ENCODE data around the gene COLQ.
A peak's percentile ranks its signal among the peaks of the same experiment; 100 is the strongest.

COLQ gene

DNA sequence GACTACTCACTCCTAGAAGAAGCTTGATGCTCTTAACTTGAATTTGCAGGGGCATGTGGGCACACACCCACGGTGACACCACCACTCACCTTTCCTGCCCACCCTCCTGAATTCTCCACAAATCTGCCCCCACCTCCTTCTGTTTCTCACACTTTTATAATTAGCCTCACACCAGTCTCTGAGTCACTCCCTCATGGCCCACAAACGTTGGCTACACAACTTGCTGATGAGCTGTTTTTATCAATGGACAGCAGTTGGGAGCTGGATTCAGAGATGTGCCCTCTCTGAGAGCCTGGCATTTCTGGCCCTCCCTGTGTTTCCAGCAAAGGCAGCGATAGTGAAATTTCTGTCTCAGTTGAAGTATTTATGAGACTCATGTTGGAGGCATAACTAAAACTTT lies 1.3 kb downstream of the COLQ start:
- peak; percentile 44 for DNase-seq (ENCODE audit: low spot score)

DNA sequence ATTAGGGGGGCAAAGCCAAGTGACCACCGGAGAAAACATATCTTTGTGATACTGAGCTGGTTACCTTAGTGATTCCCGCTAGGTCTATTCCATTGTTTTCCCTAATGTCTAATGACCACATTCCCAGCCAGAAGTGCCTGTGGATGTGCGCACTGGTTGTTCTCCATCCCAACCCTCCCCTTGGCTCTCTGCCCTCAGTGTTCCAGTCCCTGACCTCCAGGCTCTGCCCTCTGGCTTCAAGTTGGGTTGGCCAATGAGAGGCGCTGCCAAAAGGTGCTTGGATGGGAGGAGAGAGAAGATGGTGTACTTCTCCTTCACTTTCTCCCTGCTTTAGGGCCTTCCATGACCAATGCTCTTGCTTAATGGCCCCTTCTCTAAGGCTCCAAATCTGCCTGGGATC lies 2.4 kb downstream of the COLQ start:
- DNase-seq (ENCODE audit: low spot score) = no peak

DNA sequence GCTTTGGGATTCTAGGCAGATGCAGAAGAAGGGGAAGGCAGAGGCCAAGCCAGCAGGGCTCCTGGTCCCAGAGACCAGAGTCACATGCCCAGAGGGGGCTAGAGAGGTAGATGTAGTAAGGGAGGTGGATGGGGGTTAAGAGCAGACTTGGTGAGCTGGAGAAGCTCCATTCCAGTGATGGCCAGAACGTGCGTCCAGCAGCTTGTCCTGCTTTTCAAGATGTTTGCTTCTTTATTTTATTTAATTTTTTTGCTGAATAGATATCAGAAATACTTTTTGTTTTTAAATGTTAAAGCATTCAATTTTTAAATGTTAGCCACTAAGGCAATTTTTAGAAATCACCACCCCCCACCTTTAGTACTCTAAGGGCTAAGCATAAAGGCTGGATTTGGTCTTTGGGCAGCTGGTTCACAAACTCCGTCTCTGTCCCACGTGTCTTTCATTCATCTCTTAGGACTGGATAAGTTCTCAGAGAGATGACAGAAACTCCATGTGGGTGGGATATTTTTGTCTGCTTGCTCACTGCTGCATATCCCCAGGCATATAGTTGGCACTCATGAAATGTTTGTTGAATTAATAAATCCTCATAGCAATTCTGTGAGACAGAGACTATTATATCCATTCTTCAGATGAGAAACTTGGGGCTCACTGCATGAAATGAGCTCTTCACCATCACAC lies 6.7 kb downstream of the COLQ start:
- DNase-seq (ENCODE audit: low spot score) = peak; percentile 32

DNA sequence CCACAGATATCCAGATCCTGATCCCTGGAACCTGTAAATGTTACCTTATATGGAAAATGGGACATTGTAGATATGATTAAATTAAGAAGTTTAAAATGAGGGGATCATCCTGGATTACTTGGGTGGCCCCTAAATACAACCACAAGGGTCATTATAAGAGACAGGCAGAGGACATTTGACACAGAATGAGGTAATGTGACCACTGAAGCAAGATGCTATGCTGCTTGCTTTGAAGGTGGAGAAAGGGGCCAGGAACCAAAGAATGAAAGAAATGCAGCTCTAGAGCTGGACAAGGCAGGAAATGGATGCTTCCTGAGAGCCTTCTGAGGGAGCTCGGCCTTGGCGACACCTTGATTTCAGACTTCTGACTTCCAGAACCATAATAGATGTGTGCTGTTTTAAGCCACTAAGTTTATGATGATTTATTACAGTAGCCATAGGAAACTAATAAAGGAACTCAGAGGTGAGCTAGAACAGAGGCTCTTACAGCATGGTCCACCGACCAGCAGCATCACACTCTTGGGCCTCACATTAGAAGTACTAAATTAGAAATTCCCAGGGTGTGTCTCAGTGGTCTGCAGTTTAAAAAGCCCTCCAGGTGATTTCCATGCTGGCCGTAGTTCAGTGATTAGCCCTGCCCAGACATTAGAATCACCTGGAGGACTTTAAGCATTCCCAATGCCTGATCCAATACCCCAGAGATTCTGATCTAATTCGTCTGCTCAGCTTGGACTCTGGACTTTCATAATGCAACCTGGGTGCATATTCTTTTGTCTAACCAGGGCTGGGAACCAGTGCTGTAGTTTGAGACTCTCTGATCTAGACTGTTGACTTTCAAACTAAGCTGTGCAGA lies 7.5 kb downstream of the COLQ start:
- DNase-seq (ENCODE audit: low spot score) = no peak

DNA sequence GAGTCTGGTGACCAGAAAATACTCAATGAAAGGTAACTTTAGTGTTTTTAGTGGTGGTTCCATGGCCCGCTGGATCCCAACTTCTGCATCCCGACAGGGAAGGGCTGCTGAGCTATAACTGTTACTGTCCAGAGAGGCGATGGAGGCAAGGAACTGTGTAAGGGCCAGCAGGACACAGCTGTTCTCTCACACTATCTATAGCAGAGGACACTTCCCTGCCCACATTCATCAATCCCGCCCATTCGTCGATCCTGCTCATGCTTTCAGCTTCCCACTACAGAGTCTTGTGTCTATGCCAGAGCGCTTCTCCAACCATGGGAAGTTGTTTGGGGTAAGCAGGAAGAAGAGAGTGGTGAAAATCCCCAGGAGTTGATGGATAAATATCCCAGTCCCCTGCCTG lies 8.4 kb downstream of the COLQ start:
- DNase-seq (ENCODE audit: low spot score) = no peak

DNA sequence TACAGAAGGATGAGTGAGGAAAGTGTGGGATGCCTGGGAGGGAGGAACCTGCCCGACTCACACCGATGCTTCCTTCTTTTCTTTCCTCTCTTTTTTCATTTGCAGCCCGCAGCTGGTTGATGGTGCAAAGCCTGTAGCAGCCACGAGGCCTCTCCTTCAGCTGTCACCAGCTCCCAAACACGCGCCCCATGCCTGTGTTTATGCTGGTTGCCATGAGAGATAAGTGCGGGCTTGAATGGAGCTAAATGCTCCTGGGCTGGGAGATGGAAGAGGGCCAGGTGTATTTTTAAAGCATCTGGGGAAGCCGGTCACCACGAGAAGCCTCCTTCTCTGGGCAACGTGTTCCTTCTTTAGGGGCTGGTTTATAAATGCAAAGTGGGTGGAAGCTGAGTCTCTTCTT lies 9.3 kb downstream of the COLQ start:
- peak; percentile 65 for DNase-seq (ENCODE audit: low spot score)

DNA sequence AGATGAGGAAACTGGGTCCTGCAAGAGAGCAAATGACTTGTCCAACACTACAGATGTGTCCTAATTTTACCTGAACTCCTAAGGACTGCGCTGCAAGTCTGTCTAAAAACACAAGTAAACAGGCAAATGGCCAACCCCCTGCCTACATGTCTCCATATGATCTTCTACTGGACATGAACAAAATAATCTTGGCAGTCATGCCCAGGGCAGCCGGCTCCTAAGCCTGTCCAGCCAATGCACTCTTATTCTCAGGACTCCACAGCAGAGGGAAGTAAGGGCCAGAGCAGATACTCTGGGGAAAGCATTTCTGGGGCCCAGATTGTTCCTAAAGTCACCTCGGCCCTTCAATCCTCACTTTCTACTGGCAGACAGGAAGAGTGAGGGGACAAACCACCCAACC lies 10.3 kb downstream of the COLQ start:
- DNase-seq (ENCODE audit: low spot score) = no peak

DNA sequence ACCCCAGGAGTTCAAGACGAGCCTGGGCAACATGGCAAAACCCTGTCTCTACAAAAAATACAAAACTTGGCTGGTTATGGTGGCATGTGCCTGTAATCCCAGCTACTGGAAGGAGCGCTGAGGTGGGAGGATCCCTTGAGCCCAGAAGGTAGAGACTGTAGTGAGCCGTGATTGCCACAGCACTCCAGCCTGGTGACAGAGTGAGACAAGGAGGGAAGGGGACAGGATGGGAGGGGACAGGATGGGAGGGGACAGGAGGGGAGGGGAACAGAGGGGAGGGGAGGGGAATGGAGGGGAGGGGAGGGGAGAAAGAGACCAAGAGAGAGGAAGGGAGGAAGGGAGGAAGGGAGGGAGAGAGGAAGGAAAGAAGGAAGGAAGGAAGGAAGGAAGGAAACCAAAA lies 11.0 kb downstream of the COLQ start:
- no peak for DNase-seq (ENCODE audit: low spot score)

DNA sequence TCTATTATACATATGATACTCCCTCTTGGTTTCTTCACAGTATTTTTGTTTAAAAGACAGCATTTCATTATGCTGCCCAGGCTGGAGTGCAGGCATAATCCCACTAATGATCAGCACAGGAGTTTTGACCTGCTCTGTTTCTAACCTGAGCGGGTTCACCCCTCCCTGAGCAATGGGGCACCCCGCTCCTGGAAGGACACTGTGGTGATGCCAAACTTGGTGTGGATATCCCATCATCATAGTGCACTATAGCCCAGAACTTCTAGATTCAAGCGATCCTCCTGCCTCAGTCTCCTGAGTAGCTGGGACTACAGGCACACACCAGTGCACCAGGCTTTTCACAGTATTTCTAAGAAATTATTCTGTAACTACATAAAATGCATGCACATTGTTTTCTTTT lies 14.9 kb downstream of the COLQ start:
- no peak for DNase-seq (ENCODE audit: low spot score)

DNA sequence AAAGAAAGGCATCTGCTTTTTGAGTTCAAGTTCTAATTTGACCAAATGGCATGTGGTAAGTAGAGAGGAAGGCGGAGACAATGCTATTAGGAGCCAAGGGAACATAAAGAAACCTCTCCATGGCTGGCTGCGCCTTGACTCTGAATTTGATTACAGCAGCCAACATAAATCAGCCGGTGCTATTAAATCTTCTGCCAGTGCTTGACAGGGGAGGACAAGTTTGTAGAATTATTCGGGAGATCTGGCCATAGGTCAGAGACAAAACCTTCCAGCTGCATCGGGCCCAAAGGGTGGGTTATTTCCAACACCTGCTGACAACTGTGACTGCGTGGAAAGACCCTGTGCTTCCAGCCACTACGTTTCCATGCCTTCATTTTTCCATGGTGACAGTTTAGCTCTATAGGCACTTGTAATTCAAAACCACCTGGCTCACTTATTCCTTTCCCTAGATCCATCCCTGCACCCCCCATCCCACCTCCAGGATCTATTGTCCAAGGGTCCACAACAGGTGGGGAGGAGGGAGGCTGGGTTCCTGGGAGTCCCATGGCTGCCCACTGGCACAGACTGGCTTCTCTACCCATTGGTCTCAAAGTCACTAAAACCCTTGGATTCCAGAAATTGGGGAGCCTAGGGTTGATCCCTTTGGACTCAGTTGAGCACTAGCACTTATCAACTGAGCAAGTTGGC lies 15.9 kb downstream of the COLQ start:
- no peak for DNase-seq (ENCODE audit: low spot score)

DNA sequence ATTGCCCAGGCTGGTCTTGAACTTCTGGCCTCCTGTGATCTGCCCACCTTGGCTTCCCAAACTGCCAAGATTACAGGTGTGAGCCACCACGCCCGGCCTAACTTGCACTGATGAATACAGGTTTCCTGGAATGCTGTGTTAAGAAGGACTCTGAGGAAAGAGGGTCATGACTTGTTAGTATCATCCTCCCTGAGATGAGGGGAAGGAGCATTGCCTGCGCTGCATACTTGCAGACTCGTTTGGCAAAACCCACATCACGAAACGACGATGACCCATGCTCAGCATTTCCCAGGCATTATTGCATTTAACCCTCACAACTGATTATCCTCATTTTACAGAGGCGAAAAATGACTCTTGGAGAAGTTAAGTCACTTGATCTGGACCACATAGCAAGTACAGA lies 18.9 kb downstream of the COLQ start:
- no peak for DNase-seq (ENCODE audit: low spot score)

DNA sequence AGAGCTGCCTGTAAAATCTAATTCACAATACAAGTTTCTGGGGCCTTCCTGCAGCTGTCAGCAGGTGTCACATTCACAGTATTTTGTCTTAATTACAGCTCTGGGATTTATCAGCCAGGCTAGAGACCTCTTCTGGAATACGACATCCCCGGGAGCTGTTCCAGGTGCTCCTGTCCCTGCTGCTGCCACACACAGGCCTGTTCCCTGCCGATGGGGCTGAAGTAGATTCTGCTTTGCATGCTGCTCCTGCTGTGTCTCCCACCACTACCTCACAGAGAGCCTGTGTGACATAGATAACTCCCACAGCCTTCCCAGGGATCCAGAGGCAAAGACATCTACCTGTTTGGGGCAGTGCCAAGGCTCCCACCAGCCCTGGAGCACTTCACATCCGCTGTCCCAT lies 20.4 kb downstream of the COLQ start:
- DNase-seq (ENCODE audit: low spot score) = no peak

DNA sequence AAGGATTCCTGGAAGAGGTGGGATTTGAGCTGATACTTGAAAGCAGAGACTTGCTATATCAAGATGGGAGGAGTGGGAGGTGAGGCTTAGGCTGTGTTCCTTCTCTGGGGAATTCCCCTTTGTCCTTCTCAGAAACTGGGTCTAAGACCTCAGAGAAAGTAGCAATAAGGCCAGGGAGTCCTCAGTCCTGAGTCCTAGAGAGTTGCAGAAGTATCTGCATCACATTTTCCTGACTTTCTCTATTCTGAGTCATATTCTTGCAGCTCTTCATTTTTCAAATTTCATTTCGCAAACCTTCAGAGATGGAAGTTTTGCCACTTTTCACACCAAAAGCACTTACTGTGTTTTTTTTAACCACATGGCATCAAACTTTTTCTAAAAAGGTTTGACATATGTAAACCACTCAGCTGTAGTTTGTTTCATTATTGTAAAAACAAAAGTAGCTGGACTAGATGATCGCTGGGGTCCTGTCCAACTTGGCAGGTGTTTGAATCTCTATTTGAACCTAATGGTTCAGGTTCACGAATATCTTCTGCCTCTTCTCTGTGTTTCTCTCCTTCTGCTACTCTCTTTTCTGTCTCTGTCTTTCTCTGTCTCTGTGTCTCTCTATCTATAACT lies 21.3 kb downstream of the COLQ start:
- peak; percentile 59 for DNase-seq (ENCODE audit: low spot score)

DNA sequence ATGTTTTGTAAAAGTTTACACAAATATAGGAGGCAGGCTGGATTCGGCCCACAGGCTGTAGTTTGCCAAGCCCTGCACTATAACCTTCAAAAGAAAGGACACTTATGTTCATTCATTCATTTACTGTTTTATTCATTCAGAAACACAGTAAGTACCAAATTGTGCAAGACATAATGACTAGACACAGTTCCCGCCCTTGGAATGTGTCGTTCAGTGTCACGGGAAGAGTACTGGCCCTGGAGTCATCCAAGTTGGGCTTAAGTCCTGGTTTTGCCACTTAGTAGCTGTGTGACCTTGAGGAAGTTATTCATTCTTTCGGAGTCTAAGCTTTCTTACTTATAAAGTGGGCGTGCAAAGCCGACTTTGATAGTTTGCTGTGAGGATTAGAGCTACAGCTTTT lies 22.0 kb downstream of the COLQ start:
- DNase-seq (ENCODE audit: low spot score) = peak; percentile 69

DNA sequence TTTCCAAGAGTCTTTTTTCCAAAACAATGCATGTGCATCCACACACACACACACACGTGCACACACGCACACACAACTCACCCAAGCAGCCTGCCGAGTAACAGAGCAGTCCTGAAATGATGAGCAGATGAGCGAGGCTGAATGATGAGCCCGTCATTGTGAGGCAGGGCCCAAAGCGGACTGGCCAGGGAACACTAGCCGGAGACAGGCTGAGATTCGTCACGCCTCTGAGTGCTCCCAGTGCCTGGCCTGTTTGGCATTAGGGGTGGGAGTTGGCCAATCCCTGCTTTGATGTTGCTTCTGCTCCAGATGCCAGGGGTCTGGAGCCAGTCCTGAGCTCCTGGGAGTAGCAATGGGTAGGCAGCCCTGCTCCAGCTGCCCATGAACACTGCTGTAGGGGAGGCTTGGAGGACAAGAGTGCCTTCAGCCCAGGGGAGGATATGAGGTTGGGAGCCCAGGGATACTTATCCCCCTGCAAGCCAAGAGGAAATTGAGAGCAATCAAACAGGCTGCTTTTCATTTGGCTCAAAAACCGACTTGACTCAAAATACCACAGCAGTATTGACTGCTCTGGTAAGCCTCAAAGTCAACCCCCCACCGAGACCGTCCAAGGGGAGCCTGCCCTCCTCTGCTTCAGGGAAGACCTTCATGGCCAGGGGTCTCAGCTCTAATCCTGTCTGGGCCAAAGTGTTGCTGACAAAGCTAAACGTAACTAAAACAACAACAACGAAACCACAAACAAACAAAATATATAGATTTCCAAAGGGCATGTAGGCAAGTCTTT lies 22.9 kb downstream of the COLQ start:
- peak; percentile 73 for DNase-seq (ENCODE audit: low spot score)

DNA sequence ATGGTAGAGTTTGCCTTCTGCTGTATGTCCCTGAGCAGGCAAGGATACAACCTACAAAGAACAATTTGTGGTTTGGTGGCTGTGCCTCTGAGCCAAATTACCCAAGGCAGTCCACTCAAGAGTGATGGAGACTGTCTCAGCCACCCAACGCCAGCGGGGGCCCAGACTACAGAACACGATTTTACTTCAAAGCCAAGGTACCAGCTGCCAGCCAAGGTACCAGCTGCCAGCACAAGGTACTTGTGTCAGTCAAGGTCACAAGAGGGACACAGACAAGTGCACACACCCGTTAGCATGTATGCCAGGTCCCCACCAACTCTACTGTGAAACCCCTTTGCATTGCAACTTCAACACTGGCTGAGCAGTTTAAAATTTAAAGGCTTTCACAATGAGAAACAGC lies 23.5 kb downstream of the COLQ start:
- DNase-seq (ENCODE audit: low spot score) = no peak

DNA sequence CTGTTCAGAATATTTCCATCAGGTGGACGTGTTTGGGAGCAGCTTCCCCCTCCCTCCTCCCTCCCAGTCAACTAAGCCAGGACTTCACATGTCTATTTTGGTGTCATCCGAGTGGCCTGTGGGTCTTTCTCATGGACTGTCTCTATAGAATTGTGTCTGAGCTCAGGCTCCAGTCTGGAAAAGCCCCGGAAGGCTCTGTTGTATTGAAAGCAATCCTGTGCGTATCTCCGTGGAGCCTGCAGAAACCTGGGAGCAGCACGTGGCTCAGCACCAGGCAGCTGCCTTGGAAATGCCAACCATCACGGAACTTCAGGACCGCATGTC lies 25.2 kb downstream of the COLQ start:
- no peak for DNase-seq (ENCODE audit: low spot score)

DNA sequence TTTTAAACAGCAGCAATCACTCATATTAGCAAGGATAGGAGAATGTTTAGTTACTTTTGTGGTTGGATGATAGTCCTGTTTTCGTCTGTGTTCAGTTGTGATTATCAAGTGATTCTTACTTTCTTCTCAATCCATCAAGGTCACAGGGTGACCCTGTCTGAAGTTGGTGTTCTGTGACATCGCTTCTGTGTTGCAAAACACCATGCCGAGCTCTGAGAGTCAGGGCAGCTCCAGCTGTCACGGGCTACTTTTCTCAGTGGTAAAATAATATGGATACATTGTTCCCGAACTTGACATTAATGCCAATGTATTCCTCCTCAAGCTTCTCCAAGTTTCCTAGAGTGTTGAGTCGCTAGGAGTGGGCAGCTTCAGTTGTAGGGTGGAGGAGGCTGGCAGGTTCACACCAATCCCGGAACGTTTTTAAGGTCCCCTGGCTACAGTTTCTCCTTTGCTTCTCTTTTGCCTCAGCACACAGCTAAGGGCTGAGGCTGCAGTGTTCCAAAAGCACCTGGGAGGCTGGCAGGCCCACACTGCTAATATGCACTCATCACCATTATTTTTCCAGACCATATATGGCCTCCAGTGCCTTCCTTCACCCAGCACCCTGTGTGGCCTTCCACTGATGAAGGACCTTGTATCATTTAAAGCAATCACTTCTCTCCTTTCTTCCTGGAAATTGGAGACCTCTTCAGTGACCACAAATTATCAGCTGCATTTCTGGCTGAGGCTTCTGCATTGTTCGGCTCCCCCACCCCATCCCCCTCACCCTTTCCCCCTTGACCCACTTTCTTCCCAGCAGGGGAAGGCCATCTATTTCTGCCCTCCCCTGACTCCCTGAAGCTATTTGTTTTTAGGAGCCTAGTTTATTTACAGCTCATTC lies 25.8 kb downstream of the COLQ start:
- DNase-seq (ENCODE audit: low spot score) = no peak

DNA sequence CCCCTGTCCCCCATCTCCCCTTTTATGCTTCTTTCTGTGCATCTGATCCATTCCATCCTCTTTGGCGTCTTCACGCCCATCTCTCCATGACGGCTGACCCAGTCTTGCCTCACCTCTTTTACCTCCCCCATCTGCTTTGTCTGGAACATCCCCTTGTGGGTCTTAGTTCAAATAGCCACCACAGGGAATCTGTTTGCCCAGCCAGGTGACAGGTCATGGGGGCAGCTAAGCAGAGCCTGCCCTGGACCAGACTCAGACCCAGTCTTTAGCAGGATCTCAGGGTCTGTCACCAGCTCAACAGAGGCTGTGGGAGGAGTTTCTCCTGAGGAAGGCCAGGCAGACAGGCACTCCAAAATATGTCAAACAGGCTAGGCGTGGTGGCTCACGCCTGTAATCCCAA lies 28.1 kb downstream of the COLQ start:
- DNase-seq (ENCODE audit: low spot score) = no peak

DNA sequence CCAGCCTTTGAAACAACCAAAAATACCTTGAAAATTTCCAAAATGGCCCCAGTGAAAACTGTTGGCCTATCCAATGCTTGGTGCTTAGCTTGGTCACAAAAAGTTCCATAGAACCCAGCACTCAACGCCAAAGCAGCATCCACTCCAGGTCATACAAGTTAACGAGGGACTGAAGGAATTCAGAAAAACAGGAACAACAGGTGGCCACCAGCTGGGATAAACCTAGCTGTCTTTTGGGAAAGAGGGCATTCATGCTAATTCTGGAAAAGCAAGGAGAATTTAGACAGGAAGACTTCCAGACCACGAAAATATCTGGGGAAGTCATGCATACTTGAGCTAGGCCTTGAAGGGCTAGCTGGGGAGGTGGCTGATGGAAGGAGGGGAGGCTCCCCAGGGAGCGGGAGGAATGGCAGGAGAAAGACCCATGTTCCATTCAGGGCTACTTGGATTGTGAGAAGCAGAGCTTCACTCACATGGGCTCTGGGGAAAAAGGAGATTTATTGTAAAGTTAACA lies 28.6 kb downstream of the COLQ start:
- no peak for DNase-seq (ENCODE audit: low spot score)

DNA sequence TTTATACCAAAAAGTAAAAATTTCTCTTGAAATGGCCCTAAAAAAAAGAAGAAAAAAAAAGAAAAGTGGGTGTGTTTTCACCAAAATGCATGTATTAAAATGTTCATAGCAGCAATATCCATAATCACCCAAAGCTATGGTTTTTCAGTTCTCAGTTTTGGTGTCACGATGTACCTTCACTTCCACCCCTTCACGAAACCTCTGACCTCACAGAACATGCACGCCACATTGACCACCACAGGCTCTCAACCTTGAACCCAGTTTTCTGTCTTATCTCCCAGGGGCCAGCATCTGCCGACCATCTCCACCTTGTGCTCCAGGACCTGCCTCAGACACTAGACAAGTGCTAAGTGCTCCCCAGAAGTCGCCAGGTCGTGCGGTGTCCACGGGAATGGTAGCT lies 30.4 kb downstream of the COLQ start:
- DNase-seq (ENCODE audit: low spot score) = no peak
